Measurements from ENCODE around the gene MED23. TPM values are rescaled to one million over a fixed set of nuclear protein-coding genes. Genes with fewer than 3 reads are reported as not detected.

Gene MED23
- total RNA-seq, 2 experiments from 2014 or later = 56.7 to 59.5 TPM

GRCh38 chr6:131658287-131658686 is 30.2 kb upstream of the MED23 start:
- Histone ChIP-seq H3K36me3 (ENCODE audit: insufficient read depth, low read length) (no peaks in the 10 kb centered on the region), H3K4me1 (ENCODE audit: insufficient read depth, low read length) (no peaks in the 10 kb centered on the region), H3K4me3 (ENCODE audit: low read length) (no peak overlapping the region), H3K9me3 (ENCODE audit: control insufficient read depth in 1 of 2, insufficient read depth in 1 of 2, low read length in 2 of 2) (no peaks in the 10 kb centered on the region), H3K27me3 (ENCODE audit: control insufficient read depth in 1 of 2, insufficient read depth in 2 of 2, low read length in 2 of 2) (no peaks in the 10 kb centered on the region), H3K27ac (ENCODE audit: low read depth in 1 of 2, low read length in 2 of 2) (no peak overlapping the region)
- Mint-ChIP-seq H3K4me3 (no peak overlapping the region), H3K27me3 (no peaks in the 10 kb centered on the region), H3K4me1 (ENCODE audit: low read depth) (no peaks in the 10 kb centered on the region), H3K27ac (no peak overlapping the region), H3K9me3 (no peaks in the 10 kb centered on the region), H3K36me3 (ENCODE audit: low read depth) (no peaks in the 10 kb centered on the region)
- ChIA-PET CTCF (interaction anchor here (1.4 kb wide), 1 partner anchor 12 kb away, joined by 4 read pairs; no protein-coding TSS in a partner anchor), POLR2A (no interaction called here)
- ATAC-seq (ENCODE audit: poor library complexity) = no peak
- no peak for TF ChIP-seq CTCF (IDR thresholded peaks at IDR 0.05)
- intact Hi-C loops (cut with DNase I, micrococcal nuclease) = no loop called here
- DNase-seq = no peak

DNA sequence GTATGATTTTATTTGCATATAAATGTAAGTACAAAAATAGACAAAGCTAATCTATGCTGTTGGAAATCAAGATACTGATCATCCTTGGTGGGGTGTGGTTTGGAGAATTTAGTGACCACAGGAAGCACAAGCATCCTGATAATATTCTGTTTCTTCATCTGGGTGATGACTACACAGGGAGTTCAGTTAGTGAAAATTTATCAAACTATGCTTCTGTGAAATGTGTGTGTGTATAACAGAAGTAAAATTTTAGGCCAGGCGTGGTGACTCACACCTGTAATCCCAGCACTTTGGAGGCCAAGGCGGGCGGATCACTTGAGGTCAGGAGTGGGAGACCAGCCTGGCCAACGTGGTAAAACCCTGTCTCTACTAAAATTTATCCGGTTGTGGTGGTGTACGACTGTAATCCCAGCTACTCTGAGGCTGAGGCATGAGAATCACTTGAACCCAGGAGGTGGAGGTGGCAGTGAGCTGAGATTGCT is 29.6 kb upstream of the MED23 start:
- H3K9me3 Mint-ChIP-seq = no peaks in the 10 kb centered on the region
- CTCF ChIA-PET = interaction anchor here (1.4 kb wide), 1 partner anchor 12 kb away, joined by 4 read pairs; no protein-coding TSS in a partner anchor
- ATAC-seq (ENCODE audit: poor library complexity) (no peak), DNase-seq (no peak)
- H3K27me3 Mint-ChIP-seq = no peaks in the 10 kb centered on the region
- H3K4me3 Mint-ChIP-seq = no peak overlapping the region
- no peak for TF ChIP-seq CTCF (IDR thresholded peaks at IDR 0.05)
- Histone ChIP-seq H3K27ac (ENCODE audit: low read depth in 1 of 2, low read length in 2 of 2) (no peak overlapping the region), H3K9me3 (ENCODE audit: control insufficient read depth in 1 of 2, insufficient read depth in 1 of 2, low read length in 2 of 2) (no peaks in the 10 kb centered on the region), H3K4me3 (ENCODE audit: low read length) (no peak overlapping the region), H3K27me3 (ENCODE audit: control insufficient read depth in 1 of 2, insufficient read depth in 2 of 2, low read length in 2 of 2) (no peaks in the 10 kb centered on the region), H3K36me3 (ENCODE audit: insufficient read depth, low read length) (no peaks in the 10 kb centered on the region), H3K4me1 (ENCODE audit: insufficient read depth, low read length) (no peaks in the 10 kb centered on the region)
- no peaks in the 10 kb centered on the region for H3K4me1 Mint-ChIP-seq (ENCODE audit: low read depth)
- intact Hi-C loops (cut with DNase I, micrococcal nuclease) = no loop called here
- H3K36me3 Mint-ChIP-seq (ENCODE audit: low read depth) = no peaks in the 10 kb centered on the region
- POLR2A ChIA-PET = no interaction called here
- H3K27ac Mint-ChIP-seq = no peak overlapping the region

GRCh38 chr6:131657222-131657621 is 29.2 kb upstream of the MED23 start:
- Histone ChIP-seq H3K36me3 (ENCODE audit: insufficient read depth, low read length) (no peaks in the 10 kb centered on the region), H3K27me3 (ENCODE audit: control insufficient read depth in 1 of 2, insufficient read depth in 2 of 2, low read length in 2 of 2) (no peaks in the 10 kb centered on the region), H3K4me3 (ENCODE audit: low read length) (no peak overlapping the region), H3K9me3 (ENCODE audit: control insufficient read depth in 1 of 2, insufficient read depth in 1 of 2, low read length in 2 of 2) (no peaks in the 10 kb centered on the region), H3K27ac (ENCODE audit: low read depth in 1 of 2, low read length in 2 of 2) (no peak overlapping the region), H3K4me1 (ENCODE audit: insufficient read depth, low read length) (no peaks in the 10 kb centered on the region)
- TF ChIP-seq CTCF (IDR thresholded peaks at IDR 0.05) = no peak
- Mint-ChIP-seq H3K9me3 (no peaks in the 10 kb centered on the region), H3K27me3 (no peaks in the 10 kb centered on the region), H3K4me1 (ENCODE audit: low read depth) (no peaks in the 10 kb centered on the region), H3K4me3 (no peak overlapping the region), H3K27ac (no peak overlapping the region), H3K36me3 (ENCODE audit: low read depth) (no peaks in the 10 kb centered on the region)
- ChIA-PET CTCF (interaction anchor here (1.4 kb wide), 1 partner anchor 13 kb away, joined by 4 read pairs; no protein-coding TSS in a partner anchor), POLR2A (no interaction called here)
- intact Hi-C loops (cut with DNase I, micrococcal nuclease) = no loop called here
- DNase-seq (no peak), ATAC-seq (ENCODE audit: poor library complexity) (no peak)
